SW 1271 (cell line): ENCODE data around the gene FAM200A.
A peak's percentile ranks its signal among the peaks of the same experiment; 100 is the strongest.
"Not testable (repeated sequence)": the region's sequence is repeated elsewhere in the genome, so short reads cannot be mapped to it uniquely, and the experiment has no call there.

Source experiments
- DNase-seq, 2 experiments: peaks; one replicate each; lab custom pipeline; 2025; lab: John Stamatoyannopoulos, UW

FAM200A gene

GRCh38 chr7:99551767-99552463 is at the start of gene FAM200A:
Gene FAM200A, minus strand, starts transcription at chr7:99552114. Its CDS starts 3,707 bp downstream, at chr7:99548407.
- DNase-seq = peak; percentile 77 to 85

GRCh38 chr7:99599836-99600235 is 47.9 kb upstream of the FAM200A start:
- DNase-seq = no peak

GRCh38 chr7:99597762-99598501 is 46.0 kb upstream of the FAM200A start, which contains the start of gene TMEM225B:
Gene TMEM225B, plus strand, starts transcription at chr7:99598267. Its CDS starts 6,122 bp downstream, at chr7:99604389.
- DNase-seq = no peak

DNA sequence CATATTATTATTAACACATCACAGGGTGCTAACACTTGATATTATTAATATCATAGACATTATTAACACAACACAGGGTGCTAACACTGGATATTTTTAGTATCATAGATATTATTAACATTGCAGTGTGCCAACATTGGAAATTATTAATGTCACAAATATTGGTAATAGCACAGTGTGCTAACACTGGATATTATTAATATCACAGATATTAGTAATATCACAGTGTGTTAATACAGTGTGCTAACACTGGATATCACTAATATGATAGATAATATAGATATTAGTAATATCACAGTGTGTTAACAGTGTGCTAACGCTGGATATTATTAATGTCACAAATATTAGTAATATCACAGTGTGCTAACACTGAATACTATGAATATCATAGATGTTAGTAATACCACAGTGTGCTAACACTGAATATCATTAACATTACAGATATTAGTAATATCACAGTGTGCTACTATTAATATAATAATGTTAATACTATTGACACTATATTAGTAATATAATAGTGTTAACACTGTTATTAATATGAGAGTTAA is 44.6 kb upstream of the FAM200A start:
- no peak for DNase-seq

- DNase-seq = no peak
These were observed 43.2 kb upstream of the FAM200A start for GRCh38 chr7:99594948-99595745.

DNA sequence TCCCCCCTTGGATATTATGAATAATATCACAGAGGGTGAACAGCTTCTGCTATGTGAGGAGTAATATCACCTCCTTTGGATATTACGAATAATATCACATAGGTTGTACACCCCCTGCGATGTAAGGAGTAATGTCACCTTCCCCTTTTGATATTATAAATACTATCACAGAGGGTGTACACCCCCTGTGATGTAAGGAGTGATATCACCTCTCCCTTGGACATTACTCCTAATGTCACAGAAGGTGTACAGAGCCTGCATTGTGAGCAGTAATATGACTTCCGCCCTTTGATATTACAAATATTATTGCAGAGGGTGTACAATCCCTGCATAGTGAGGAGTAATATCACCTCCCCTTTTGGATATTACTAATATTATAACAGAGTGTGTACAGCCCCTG is 37.0 kb upstream of the FAM200A start:
- DNase-seq = no peak

DNA sequence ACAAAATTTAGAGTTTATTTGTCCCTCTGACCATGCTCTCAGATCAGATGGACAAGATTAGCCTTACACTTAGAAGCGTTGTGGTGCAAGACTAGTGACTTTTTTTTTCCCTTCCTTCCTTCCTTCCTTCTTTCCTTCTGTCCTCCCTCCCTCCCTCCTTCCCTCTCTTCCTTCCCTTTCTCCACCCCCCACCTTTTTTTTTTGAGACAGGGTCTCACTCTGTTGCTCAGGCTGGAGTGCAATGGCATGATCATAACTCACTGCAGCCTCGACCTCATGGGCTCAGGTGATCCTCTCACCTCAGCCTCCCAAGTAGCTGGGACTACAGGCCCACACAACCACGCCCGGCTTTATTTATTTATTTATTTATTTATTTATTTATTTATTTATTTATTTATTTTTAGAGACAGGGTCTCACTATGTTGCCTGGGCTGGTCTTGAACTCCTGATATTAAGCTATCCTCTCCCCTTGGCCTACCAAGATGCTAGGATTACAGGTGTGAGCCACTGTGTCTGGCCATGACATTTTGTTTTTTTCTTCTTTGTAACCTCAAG is 28.9 kb upstream of the FAM200A start:
- not testable (repeated sequence) for DNase-seq

- no peak for DNase-seq
These were observed 28.3 kb upstream of the FAM200A start for GRCh38 chr7:99579956-99580777.

- DNase-seq = no peak
These were observed 27.5 kb upstream of the FAM200A start for GRCh38 chr7:99579281-99579955.

GRCh38 chr7:99576251-99576650 is 24.3 kb upstream of the FAM200A start:
- no peak for DNase-seq

DNA sequence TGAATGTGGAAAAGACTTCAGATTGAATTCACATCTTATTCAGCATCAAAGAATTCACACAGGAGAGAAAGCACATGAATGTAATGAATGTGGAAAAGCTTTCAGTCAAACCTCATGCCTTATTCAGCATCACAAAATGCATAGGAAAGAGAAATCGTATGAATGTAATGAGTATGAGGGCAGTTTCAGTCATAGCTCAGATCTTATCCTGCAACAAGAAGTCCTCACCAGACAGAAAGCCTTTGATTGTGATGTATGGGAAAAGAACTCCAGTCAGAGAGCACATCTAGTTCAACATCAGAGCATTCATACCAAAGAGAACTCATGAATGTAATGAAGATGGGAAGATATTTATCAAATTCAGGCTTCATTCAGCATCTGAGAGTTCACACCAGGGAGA is 21.3 kb upstream of the FAM200A start:
- DNase-seq = no peak

GRCh38 chr7:99571768-99572167 is 19.9 kb upstream of the FAM200A start:
- no peak for DNase-seq

DNA sequence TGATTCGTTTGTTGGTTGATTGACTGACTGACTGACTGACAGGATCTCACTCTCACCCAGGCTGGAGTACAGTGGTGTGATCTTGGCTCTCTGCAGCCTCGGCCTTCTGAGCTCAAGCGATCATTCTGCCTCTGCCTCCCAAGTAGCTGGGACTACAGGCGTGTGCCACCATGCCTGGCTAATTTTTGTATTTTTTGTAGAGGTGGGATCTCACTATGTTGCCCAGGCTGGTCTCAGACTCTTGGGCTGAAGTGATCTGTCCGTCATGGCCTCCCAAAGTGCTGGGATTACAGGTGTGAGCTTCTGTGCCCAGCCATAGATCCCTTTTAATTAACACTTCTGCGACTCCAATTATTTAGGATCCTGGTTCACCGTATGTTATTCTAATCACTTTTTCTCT is 16.9 kb upstream of the FAM200A start:
- not testable (repeated sequence) for DNase-seq

- DNase-seq = peak; percentile 29 to 60
These were observed 11.7 kb upstream of the FAM200A start for GRCh38 chr7:99563650-99564049.

DNA sequence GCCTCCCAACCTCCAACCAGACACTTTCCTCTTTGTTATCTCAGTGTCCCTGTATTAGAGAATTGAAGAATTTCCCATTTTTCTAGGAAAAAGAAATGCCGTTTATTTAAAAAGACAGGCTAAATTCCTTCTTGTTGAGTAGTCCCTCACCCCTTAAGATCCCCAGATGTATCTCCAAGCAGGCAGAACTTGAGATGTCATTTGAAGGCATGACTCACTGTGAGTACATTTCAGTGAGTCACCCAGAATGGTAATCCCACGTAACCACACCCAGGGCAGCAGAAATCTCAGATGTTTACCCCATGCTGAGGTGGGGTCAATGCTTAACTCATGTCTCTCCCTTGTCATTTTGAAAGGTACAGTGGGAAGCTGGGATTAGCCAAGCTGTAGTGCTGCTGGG is 10.9 kb upstream of the FAM200A start:
- peak; percentile 93 to 97 for DNase-seq

GRCh38 chr7:99562114-99562784 is 10.3 kb upstream of the FAM200A start:
- DNase-seq = no peak

- no peak for DNase-seq
These were observed 9.8 kb upstream of the FAM200A start for GRCh38 chr7:99561737-99562051.

DNA sequence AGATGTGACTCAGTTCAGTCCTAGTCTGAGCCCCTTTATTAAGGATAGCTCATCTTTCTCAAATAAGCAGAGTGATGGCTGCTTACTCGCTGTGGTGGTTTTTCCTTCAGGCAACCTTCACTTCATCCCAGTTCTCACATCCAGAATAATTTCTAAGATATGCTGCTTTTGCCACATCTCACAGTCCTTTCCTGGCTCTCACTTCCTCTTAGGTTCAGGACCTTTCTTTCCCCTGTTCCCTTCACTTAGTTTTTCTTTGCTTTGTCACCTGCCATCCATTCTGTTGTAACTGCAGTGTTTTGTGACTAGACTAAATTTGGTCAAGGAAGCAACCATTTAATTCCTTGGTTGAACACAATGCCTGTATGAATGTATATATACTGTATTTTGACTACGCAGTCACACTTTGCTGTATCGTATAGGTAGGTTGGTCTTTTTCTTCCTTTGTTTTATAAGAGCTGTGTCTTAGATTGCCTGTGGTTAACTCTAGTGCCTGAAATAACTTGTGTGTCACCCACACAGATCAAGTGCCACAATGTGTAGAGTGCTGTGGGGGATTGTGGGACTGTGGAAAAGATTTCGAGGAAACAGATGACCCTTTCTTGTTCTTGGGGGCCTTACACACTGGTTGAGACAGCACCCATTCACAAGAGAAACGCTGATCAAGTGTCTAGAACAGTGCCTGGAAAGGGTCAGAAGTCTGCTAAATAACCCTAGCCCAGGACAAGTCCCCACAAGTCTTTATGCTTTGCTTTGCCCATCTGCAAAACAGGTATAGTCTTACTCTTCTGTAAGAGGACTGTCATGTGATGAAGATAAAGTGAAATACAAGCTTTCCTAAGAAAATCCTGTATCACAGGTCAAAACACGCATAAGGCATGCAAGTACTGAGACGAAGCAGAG is 9.2 kb upstream of the FAM200A start:
- peak in 1 of 2 experiments; percentile 20 for DNase-seq
